COLO668 (cell line): Measurements from ENCODE around the gene RIOX2.

Source experiments
- DNase-seq: peaks from one replicate; lab custom pipeline; 2025; ENCODE audit not compliant: unreplicated experiment; lab: John Stamatoyannopoulos, UW

The RIOX2 gene

DNA sequence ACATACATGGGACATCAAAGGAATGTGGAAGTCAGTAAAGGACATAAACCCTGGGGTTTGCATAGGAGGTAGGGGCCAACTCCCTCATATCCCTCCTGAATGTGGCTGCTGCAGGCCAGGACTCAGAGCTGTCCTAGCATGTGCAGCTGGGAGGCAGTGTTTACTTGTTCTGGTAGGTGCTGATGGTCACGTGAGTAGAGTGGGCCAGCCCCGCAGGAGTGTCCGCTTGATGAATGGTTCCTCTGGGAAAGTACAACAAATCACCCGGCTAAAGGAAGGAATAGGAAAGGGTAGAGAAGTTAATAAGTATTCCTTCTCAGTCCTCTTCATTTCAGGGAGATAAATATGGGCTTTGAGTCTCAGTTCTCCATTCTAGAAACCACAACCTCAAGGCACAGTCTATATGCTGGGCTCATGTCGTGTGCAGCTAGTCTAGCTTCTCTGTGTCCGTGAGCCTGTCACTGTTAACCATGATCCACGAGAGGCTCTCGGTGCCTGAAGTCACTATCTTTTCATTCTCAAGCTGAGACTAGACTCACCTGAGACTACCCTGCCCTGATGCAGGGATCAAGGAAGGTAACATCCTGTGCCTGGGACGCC, 17.9 kb downstream of the RIOX2 start:
- no peak for DNase-seq

DNA sequence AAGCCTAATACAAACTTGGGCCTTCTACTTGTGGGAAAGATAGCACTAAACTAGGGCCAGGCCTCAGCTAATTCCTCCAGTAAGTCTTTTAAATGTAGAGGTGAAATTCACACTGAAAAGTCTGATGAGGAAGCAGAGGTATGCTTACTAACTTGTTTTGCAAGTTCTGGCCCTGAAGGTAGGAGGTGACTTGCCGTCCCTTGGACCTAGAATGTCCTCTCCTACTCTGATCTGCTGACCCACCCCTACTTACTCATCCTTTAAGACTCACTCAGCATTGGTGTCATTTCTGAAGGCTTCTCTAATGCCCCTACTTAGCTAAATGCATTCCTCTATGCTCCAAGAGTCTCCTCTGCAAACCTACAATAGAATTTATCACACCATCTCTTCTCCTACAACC, 19.4 kb downstream of the RIOX2 start:
- no peak for DNase-seq

DNA sequence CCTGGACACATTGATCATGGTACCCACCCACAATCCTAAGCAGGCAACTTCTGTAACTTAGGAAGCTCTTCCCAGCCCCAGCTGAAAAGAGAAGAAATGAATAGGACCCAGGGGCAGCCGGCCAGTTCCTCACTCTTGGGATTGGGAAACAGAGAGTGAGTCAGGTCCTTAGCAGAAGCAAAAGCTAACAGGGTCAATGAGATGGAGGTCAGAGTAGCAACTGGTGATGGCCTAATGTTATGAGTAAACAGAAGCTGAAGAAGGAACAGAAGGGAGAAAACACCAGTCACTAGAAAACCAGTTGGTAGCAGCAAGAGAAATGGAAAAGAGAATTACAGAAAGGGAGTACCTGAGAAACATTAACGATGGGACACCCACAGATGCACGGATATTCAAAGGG, 20.0 kb downstream of the RIOX2 start:
- no peak for DNase-seq

DNA sequence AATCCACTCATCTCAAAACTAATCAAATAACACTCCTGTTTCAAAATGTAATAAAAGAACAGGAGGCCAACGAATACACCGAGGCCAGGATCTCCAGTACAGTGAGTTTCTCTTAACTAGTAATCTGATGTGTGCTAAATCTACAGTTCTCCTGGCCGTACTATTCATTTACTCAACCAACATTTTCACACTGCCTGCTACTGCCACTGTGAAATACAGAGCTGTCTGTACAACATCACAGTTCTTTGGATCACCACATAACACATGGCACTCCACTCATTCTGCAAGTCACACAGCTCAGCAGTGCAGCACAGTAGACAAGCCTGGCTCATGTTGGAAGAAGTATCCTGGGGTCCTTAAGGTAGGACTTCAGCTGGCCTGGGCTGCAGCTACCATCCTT, 21.9 kb downstream of the RIOX2 start:
- no peak for DNase-seq

DNA sequence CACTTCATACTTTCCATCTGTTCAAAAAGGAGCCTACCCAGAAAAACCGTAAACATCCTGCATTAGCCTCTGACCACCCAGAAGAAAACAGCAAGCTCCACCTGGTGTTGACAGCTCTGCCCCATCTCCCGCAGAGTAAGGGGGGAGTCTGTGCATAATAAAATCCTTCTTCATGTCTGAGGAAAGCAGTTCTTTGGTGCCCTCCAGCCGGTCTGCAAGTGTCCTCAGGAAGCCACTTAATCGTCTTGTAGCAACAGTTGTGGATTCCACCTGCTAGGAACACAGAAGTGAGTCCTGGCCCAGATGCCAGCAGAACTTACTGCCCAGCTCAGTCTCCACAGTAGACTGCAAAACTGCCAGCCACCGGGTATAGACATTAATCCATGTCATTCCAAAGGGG, 22.5 kb downstream of the RIOX2 start:
- no peak for DNase-seq

DNA sequence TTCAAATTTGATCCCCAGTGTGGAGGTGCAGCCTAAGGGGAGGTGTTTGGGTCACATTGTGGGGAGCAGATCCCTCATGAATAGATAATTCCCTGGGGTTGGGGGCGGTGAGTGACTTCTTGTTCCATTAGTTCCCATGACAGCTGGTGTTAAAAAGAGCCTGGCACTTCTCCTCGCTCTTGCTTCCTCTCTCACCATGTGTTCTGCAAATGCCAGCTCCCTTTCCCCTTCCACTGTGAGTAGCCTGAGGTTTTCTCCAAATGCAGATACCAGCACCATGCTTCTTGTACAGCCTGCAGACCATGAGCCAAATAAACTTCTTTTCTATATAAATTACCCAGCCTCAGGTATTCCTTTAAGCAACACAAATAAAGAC, 23.1 kb downstream of the RIOX2 start:
- DNase-seq, result no peak

DNA sequence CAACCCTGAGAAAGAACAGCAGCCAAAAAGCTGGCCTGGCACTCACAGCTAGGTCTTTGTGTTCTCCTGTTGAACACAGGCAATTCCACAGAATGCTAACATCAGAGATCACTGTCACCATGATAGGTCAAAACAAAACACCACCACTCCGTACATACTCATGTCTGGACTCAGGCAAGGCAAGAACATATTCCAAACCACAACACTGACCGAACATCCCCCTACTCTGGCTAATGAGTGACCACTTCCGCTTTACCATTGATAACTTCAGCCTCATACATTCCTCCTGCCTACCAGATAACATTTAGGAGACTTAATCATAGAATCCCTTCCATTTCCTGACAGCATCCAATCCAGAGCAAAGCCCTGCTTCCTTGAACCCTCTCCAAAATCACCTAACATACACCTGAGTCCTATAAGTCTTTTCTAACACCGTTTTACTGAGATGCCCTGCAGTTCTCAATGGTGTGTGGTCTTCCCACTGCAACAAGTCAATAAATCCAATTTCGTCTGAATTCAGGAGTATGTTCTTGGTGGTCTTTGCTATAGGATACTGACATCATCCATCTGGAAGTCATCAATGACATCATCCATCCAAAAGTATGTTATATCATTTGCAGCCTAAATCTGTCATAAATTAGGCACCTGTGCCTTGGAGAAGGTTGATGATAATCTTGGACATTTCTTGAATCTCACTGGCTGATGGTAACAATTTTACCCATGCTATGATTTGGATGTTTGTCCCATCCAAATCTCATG, 23.7 kb downstream of the RIOX2 start:
- DNase-seq, result no peak

DNA sequence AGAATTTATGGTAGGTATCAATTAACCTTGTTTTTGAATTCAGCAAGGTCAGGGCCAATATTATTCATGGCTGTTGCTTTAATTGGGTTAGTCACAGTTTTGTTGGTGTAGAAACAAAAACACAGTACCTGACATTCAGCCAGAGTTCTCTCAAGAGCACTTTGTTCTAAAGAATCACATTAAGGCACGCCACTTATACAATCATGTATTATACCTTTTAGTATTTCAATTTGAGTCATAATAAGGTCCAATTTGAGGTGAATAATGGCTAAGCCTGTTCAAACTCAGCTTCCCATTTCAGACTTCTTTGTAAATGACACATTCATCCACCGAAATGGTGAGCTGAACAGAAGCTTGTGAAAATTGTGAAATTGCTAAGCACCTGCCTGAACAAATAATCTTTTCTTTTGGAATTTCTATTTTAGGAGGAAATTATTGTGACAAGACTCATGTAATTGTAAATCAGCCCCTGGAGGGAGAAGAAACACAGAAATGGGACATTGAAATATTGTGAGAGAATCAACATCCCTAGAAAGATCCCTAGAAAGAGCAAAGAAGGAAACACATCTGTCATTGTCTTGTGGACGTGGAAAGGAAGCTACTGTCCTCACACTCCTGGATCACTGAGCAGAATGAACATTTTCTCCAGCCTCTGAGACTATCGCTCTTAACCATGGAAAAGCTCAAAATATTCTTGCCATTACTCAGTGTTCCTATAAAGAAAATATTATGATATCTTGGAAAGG, 29.3 kb downstream of the RIOX2 start:
- no peak for DNase-seq

DNA sequence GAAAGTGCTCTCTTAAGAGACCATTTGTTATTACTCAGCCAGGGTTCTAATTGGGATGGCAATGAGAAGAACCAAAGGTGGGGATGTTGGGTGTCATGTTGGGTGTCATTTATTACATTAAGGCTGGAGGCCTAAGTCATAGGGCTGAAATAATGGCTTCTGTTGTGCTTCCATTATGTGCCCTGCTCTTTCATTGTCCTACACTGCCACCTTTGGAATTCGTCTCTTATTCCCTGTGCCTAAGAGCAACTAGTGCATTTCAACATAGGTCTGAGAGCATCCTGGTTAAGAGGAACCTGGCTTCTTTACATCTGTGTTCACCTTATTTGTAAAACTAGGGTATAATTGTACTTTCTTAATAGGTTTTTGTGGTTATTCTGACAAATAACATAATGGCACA, 32.2 kb downstream of the RIOX2 start:
- no peak for DNase-seq

DNA sequence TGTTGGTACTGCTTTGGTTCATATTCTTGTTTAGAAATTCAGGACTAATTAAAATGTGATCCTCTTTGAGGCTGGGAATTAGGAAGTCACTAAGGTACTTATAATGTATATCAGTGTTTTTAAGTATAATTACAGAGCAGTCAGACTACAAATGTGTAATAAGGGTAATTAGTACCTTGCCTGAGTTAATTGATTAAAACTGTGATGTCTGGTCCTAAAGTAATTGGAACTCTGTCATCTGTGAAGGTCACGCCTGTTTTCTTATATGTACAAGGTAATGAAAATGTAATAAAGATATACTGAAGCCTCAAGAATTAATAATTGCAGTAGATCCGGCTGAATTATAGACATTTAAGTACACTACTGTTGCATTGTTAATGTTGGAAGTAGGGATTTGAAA, 32.8 kb downstream of the RIOX2 start:
- no peak for DNase-seq

DNA sequence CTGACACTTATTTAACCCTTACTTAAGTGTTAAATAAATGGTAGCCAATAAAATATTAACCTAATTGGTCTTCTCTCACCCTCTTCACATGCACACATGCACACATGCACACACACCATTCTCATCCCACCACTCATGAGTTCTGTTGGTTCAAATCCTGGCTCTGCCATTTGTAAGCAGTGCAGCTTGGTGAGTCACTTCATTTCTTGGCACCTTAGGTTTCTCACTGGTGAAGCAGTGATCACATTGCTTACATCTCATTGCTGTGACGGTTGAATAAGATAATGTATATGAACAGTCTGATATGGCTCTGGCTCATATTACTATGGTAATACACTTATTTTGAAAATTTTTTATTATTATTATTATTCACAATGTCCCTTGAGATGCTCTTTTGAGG, 33.8 kb downstream of the RIOX2 start:
- DNase-seq, result no peak

DNA sequence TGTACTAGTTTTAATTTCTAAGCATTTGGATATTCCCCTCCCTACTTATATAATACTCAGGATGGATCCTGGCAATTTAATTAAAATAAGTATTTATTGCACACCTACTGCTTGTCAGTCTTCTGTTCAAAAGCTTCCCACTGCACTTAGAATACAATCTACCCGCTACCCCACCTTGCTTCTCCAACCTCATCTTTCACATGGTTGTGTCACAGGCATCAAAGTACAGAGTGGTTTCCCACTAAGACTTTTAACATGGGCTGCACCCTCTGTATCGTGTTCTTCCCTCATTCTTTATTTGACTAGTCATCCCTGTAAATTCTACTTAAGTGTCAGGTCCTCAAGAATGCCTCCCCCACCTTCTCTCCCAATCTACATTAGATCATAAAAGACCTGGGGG, 35.0 kb downstream of the RIOX2 start:
- DNase-seq, result no peak

DNA sequence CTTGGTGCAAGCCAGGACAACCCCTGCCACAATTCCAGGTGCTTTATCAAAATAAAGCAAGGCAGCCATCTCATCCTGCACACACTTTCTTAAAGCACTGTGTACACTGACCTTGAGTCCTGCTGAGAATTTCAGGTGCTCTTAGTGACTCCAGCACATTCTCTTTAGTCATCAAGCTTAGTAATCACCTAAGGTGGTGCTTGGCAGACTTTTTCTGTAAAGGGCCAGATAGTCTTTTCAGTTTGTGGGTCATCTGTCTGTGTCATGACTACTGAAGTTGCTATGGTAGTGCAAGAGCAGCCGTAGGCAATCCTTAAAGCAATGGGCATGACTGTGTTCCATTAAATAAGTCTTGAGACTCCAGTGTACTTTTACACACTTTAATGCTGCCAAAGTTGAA, 36.4 kb downstream of the RIOX2 start:
- no peak for DNase-seq

DNA sequence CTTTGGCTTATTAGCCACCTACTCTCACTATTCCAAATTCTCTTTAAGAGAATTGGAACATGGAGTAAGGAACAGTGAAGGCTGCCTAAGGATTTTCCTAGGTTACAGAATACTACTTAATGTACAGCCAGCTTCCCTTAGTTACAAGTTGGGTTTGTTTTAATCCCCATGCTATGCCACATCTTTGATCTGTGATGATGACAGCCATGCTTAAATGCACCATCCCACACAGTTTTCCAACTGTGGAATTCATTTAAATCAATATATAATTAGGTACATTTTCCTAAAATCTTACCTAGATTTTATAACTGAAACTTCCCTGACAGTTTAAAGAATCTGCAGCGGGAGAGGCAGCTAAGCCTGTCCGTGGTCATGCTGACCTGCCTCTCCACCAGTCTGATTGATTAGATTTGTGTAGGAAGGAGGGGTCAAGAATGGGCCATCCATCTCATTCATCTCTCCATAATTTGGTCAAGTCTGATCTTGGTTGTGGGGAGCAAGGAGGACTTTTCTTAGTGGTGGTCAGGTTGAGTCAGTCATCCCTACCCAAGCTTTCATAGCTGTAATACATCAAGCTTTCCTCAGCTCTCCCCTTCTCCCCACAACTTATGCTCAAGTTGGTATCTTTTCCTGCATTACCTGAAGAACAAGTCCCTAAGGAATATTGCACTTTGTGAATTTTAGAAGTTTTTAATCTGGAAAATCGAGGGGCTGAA, 37.1 kb downstream of the RIOX2 start:
- no peak for DNase-seq

DNA sequence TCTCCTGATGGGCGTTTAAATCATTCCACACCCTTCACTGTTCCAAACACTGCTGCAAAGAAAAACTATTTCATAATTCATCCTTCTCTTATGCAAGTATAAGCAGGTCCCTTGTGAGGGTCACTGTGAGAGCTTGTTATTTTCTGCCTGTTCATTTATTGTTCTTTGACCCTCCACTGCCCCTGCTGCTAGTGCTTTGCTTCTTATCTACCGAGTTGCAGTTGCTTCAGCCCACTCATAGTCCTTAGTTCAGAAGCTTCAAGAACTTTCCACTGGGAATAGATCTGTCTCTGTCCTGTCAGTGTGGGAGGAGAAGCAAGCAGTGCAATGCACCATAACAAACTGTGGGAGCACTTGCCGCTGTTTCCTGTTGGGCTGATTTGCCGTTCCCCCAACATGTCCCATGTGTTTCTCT, 39.8 kb downstream of the RIOX2 start:
- DNase-seq, result no peak

DNA sequence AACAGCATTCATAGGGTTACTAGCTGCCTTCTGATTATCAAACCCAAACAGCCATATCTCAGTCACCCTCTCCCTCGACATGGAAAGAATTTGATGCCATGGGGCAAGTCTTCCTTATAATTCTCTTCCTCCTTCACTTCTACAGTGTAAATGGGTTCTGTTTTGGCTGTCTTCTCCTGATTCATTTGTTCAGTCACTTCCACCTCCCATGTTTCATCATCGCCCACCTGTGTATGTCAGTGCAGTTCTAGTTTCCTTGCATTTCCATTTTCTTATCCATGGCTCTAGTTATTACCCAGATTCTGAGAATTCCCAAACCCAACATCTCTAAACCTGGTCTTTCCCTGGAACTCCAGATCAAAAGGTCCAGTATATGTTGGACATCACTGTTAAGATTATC, 41.0 kb downstream of the RIOX2 start:
- no peak for DNase-seq

DNA sequence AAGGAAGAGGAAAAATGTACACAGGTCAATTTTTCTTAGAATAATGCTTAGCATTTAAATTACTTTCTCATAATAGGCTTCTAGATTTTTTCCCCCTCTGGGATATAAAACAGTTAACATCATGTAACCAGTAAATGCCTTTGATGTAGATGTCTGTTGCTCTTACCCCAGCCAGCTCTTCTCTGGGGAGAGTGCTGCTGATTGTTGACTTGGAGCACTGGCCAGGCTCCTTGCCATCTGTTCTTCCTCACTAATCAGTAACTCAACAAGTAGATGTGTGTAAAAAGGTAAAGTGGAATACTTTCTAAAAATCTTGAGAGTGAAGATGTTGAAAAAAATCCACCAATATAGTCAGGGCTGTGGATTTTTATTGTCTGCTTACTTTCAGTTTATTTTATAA, 42.2 kb downstream of the RIOX2 start:
- no peak for DNase-seq

DNA sequence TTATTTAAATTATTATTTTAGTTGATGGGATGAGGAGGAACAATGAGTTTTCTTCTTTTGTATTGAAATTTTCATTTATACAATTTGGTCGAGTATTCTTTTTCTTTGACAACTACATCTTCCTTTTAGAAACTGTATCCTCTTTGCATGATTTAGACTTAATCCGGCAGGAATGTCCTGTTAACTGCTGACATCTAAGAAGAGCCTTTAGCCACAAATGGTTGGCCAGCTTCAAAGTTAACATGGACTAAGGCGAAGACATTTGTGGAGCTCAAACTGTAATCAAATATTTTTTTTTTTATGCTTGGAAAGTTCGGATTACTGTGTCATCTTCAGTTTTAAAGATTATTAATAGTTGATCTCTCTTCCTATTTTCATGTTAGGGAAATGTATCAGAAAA, 43.2 kb downstream of the RIOX2 start:
- no peak for DNase-seq

DNA sequence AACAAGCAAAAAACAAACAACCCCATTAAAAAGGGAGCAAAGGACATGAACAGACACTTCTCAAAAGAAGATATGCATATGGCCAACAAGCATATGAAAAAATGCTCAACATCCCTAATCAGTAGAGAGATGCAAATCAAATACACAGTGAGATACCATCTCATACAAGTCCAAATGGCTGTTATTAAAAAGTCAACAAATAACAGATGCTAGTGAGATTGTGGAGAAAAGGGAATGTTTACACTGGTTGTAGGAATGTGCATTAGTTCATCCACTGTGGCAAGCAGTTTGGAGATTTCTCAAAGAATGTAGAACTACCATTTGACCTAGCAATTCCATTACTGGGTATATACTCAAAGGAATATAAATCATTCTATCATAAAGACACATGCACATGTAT, 44.5 kb downstream of the RIOX2 start:
- DNase-seq, result no peak

DNA sequence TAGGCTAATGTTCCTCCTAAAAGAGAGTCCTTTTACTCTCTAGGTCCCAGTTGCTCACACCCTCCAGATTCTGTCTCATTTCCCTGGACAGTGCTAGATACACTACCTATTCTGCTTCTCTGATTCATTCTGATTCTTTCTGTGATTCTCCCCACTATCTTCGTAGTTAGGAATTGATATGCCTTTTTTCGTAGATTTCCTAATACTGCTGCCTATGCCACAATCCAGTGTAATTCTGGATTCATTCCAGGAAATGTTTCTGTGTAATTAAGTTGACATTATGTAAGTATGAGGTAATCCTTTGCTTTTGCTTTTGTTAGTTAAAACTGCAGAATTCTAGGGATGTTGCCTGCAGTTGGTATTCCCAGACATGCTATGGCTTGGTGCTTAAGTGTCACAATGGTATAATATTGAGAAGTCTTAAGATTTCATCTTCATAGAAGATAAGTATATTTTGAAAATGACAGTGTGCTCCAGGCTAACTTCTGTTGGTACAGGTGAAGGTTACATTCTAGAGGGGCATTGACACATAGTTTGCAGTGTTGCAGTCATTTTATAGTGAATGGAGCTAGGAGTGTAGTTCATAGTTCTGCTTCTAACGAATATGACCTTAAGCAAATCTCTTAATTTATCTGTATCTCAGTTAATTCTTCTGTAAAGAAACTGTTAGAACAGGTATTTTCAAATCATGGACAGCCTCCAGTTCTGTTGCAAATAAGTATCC, 54.3 kb downstream of the RIOX2 start:
- DNase-seq, result no peak

DNA sequence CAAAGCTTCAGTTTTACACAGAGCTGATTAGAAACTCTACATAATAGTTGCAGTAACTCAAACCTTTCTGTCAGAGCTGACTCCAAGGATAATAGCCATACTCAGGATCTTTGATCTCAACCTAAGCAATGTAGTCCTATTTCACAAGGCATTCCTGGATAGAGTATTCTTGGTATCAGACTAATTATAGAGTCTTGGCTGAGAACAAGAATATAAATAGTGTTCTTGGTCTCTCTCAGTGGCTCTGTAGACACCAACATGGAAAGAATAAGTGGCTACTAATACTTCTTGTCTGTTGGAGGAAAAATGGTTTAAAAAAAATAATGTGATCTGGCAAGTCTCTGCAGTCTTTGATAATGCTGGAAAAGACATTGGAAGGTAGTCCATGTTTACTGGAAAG, 55.7 kb downstream of the RIOX2 start:
- DNase-seq, result no peak
